ENCODE data around the gene PML. TPM values are rescaled to one million over a fixed set of nuclear protein-coding genes. Genes with fewer than 3 reads are reported as not detected.

The PML gene
- total RNA-seq, 1 experiment from 2014 or later: 47.7 TPM

DNA sequence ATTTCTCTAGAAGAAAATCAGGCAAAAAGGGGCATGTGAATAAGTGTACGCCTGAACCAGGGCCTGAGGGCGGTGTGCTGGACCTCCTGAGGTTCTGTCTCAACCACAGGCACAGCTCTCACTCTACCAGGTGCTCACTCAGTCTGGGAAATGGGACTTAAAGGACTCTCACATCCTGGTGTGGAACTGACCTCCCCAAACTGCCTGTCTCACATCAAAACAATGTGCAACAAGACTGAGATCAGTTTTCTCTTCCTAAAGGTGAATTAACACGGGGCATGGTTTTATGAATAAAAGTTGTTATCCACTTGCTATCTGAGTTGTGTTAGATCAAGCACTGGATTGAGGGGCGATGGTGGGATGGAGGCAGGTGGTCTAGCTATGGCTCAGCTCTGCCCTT is 7.3 kb upstream of the PML start:
- DNase-seq (ENCODE audit: low spot score) (no peak), ATAC-seq (no peak)
- CTCF ChIA-PET: interaction anchor here (0.9 to 8.2 kb wide), 6 partner anchors 13 to 333 kb away, joined by 4 to 69 read pairs (median 5); no protein-coding TSS in a partner anchor
- Mint-ChIP-seq H3K27ac (no peak overlapping the region), H3K4me3 (no peak overlapping the region), H3K36me3 (no peaks in the 10 kb centered on the region), H3K4me1 (peaks cover under 1% of the 10 kb centered on the region; the same call in 1 of the 2 replicates), H3K9me3 (no peaks in the 10 kb centered on the region), H3K27me3 (ENCODE audit: low read depth) (peaks cover 5% of the 10 kb centered on the region)
- POLR2A ChIA-PET: no interaction called here
- TF ChIP-seq, protein P1, sequence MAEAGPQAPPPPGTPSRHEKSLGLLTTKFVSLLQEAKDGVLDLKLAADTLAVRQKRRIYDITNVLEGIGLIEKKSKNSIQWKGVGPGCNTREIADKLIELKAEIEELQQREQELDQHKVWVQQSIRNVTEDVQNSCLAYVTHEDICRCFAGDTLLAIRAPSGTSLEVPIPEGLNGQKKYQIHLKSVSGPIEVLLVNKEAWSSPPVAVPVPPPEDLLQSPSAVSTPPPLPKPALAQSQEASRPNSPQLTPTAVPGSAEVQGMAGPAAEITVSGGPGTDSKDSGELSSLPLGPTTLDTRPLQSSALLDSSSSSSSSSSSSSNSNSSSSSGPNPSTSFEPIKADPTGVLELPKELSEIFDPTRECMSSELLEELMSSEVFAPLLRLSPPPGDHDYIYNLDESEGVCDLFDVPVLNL (CRISPR knock-in tag; IDR thresholded peaks at IDR 0.05; ENCODE audit: borderline replicate concordance, low read depth): no peak
- TF ChIP-seq NR3C1 (CRISPR knock-in tag; conservative IDR thresholded peaks at IDR 0.05; ENCODE audit: low read depth): no peak
- TF ChIP-seq, protein P2, sequence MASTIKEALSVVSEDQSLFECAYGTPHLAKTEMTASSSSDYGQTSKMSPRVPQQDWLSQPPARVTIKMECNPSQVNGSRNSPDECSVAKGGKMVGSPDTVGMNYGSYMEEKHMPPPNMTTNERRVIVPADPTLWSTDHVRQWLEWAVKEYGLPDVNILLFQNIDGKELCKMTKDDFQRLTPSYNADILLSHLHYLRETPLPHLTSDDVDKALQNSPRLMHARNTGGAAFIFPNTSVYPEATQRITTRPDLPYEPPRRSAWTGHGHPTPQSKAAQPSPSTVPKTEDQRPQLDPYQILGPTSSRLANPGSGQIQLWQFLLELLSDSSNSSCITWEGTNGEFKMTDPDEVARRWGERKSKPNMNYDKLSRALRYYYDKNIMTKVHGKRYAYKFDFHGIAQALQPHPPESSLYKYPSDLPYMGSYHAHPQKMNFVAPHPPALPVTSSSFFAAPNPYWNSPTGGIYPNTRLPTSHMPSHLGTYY (CRISPR knock-in tag; IDR thresholded peaks at IDR 0.05): no peak
- no peak for TF ChIP-seq NR1H2 (CRISPR knock-in tag; IDR thresholded peaks at IDR 0.05)
- no peak for TF ChIP-seq ZSCAN18 (CRISPR knock-in tag; IDR thresholded peaks at IDR 0.05)
- TF ChIP-seq, protein P3, sequence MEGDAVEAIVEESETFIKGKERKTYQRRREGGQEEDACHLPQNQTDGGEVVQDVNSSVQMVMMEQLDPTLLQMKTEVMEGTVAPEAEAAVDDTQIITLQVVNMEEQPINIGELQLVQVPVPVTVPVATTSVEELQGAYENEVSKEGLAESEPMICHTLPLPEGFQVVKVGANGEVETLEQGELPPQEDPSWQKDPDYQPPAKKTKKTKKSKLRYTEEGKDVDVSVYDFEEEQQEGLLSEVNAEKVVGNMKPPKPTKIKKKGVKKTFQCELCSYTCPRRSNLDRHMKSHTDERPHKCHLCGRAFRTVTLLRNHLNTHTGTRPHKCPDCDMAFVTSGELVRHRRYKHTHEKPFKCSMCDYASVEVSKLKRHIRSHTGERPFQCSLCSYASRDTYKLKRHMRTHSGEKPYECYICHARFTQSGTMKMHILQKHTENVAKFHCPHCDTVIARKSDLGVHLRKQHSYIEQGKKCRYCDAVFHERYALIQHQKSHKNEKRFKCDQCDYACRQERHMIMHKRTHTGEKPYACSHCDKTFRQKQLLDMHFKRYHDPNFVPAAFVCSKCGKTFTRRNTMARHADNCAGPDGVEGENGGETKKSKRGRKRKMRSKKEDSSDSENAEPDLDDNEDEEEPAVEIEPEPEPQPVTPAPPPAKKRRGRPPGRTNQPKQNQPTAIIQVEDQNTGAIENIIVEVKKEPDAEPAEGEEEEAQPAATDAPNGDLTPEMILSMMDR (IDR thresholded peaks at IDR 0.05): no peak
- TF ChIP-seq PRRX2 (CRISPR knock-in tag; IDR thresholded peaks at IDR 0.05): no peak
- TF ChIP-seq ZNF671 (CRISPR knock-in tag; IDR thresholded peaks at IDR 0.05): no peak
- TF ChIP-seq JAZF1 (CRISPR knock-in tag; IDR thresholded peaks at IDR 0.05): no peak
- no peak for TF ChIP-seq ZNF219 (CRISPR knock-in tag; IDR thresholded peaks at IDR 0.05; ENCODE audit: borderline replicate concordance)
- TF ChIP-seq CREB1 (CRISPR knock-in tag; IDR thresholded peaks at IDR 0.05): no peak
- no peak for TF ChIP-seq RELA (CRISPR knock-in tag; IDR thresholded peaks at IDR 0.05; ENCODE audit: borderline replicate concordance)

- H3K27me3 Mint-ChIP-seq (ENCODE audit: low read depth): peaks cover 11% of the 10 kb centered on the region
- no peak for DNase-seq (ENCODE audit: low spot score)
- H3K4me3 Mint-ChIP-seq: no peak overlapping the region
- H3K36me3 Mint-ChIP-seq: no peaks in the 10 kb centered on the region
- TF ChIP-seq TCF7 (CRISPR knock-in tag; IDR thresholded peaks at IDR 0.05; ENCODE audit: low read depth): no peak
- TF ChIP-seq TP53 (CRISPR knock-in tag; IDR thresholded peaks at IDR 0.05): no peak
- TF ChIP-seq ELF4 (CRISPR knock-in tag; IDR thresholded peaks at IDR 0.05; ENCODE audit: low read depth): no peak
- TF ChIP-seq MXD4 (CRISPR knock-in tag; IDR thresholded peaks at IDR 0.05; ENCODE audit: borderline replicate concordance): no peak
- no peaks in the 10 kb centered on the region for H3K9me3 Mint-ChIP-seq
- CTCF ChIA-PET: interaction anchor here (0.6 to 8.2 kb wide), 7 partner anchors 14 to 333 kb away, joined by 3 to 69 read pairs (median 4); no protein-coding TSS in a partner anchor
- H3K4me1 Mint-ChIP-seq: peaks cover 6% of the 10 kb centered on the region; the same call in 1 of the 2 replicates
- no peak overlapping the region for H3K27ac Mint-ChIP-seq
- POLR2A ChIA-PET: no interaction called here
- ATAC-seq: no peak
These were observed 6.7 kb upstream of the PML start for GRCh38 chr15:73987681-73988444.
